ENCODE measurements around the gene TP53AIP1.

The TP53AIP1 gene, protein sequence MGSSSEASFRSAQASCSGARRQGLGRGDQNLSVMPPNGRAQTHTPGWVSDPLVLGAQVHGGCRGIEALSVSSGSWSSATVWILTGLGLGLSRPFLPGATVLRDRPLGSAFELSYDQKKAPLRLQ

GRCh38 chr11:128942817-128943427 is at the start of gene TP53AIP1:
Gene TP53AIP1 (minus strand): TSS chr11:128942871. CDS start chr11:128937818, 5,053 bp downstream.
- Histone ChIP-seq H3K27me3 (ENCODE audit: control insufficient read depth, insufficient read depth, low read length) (peaks cover 34% of the 10 kb centered on the region), H3K9me3 (ENCODE audit: control insufficient read depth, insufficient read depth, low read depth, low read length) (no peaks in the 10 kb centered on the region), H3K9ac (ENCODE audit: low read length) (no peak within 1 kb of the TSS), H3K36me3 (ENCODE audit: control insufficient read depth, insufficient read depth, low read length) (no peaks in the 10 kb centered on the region), H3K27ac (ENCODE audit: low read depth, low read length) (no peak within 1 kb of the TSS), H3K4me1 (ENCODE audit: control insufficient read depth, insufficient read depth, low read length) (no peaks in the 10 kb centered on the region; the same call in 1 of the 2 replicates), H3K4me3 (ENCODE audit: low read depth, low read length) (no peak within 1 kb of the TSS)

DNA sequence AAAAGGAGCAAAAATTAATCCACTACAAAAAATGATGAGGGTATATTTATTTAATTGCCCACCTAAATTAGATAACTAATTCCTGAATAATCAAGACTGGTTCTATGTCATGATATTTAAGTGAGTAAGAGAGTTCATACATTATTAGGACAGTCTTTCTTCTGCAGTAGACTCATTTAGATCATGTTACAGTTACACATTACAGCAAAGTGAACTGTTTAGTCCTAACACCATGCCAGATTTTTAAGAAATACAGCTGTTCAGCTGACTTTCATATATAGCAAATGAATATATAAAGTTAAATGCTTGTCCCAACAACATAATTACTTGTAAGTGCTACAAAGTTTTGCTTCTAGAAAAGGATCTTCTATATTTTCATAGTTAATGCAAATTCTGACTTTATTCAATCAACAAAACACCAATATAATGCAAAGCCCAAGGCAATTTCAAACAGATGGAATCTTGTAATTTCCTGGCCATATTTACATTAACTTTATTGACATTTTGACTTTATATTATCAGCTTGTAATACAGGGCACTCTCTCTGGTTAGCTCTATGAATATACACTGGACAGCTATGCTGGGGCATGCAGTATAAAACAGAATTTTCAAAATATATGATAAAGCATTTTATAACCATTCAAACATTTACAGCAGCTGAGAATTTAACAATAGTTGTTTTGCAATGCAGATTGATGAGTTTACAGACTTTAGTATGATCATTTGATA is 45.7 kb upstream of the TP53AIP1 start:
- H3K9ac ChIP-seq (ENCODE audit: low read length), result no peak overlapping the region
- H3K27me3 ChIP-seq (ENCODE audit: control insufficient read depth, insufficient read depth, low read length), result no peaks in the 10 kb centered on the region
- no peaks in the 10 kb centered on the region for H3K4me1 ChIP-seq (ENCODE audit: control insufficient read depth, insufficient read depth, low read length)
- H3K36me3 ChIP-seq (ENCODE audit: control insufficient read depth, insufficient read depth, low read length), result no peaks in the 10 kb centered on the region
- no peak overlapping the region for H3K27ac ChIP-seq (ENCODE audit: low read depth, low read length)
- no peaks in the 10 kb centered on the region for H3K9me3 ChIP-seq (ENCODE audit: control insufficient read depth, insufficient read depth, low read depth, low read length)
- H3K4me3 ChIP-seq (ENCODE audit: low read depth, low read length), result no peak overlapping the region

DNA sequence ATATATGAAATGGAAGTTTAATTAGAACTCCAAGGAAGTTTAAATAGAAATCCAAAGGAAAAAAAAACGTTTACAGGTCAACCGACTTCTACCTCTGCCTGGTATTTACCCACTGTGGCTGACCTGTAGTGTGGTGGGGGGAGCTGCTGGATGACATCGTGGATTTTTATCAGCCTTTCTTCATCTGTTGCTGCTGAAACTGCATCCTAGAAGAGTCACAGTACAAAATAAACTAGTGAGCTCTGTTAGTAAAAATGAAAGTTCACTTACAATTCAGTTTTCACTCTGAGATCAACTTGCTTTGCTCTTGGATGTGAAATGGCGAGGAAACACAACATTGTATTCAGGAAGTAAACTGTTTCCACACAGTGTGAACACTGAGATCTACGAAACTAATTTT is 43.2 kb upstream of the TP53AIP1 start:
- Histone ChIP-seq H3K4me3 (ENCODE audit: low read depth, low read length) (no peak overlapping the region), H3K4me1 (ENCODE audit: control insufficient read depth, insufficient read depth, low read length) (no peaks in the 10 kb centered on the region), H3K27me3 (ENCODE audit: control insufficient read depth, insufficient read depth, low read length) (no peaks in the 10 kb centered on the region), H3K9ac (ENCODE audit: low read length) (no peak overlapping the region), H3K36me3 (ENCODE audit: control insufficient read depth, insufficient read depth, low read length) (peaks cover 6% of the 10 kb centered on the region), H3K27ac (ENCODE audit: low read depth, low read length) (no peak overlapping the region), H3K9me3 (ENCODE audit: control insufficient read depth, insufficient read depth, low read depth, low read length) (no peaks in the 10 kb centered on the region)

- Histone ChIP-seq H3K36me3 (ENCODE audit: control insufficient read depth, insufficient read depth, low read length) (peaks cover 8% of the 10 kb centered on the region), H3K9me3 (ENCODE audit: control insufficient read depth, insufficient read depth, low read depth, low read length) (no peaks in the 10 kb centered on the region), H3K4me1 (ENCODE audit: control insufficient read depth, insufficient read depth, low read length) (no peaks in the 10 kb centered on the region), H3K27ac (ENCODE audit: low read depth, low read length) (no peak overlapping the region), H3K4me3 (ENCODE audit: low read depth, low read length) (no peak overlapping the region), H3K27me3 (ENCODE audit: control insufficient read depth, insufficient read depth, low read length) (no peaks in the 10 kb centered on the region), H3K9ac (ENCODE audit: low read length) (no peak overlapping the region)
Measured at GRCh38 chr11:128983023-128983422, 40.4 kb upstream of the TP53AIP1 start.

DNA sequence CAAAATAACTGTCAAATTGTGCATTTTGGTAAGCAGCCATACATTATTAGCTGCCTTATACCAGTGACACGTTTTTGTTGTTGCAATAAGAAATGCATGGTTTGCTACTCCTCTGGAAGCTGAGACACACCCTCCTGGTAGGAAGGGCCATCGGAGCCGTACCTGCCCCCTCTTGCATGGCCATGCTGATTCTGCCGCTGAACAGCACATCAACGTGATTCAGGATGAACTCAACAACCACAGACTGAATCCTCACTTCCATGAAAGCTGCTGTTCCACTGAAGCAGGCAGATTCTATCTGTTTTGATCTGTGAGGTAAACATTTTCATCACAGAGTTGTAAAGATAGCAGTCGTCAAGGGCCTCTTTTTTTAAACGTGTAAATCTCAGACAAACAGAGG is 38.6 kb upstream of the TP53AIP1 start:
- Histone ChIP-seq H3K27me3 (ENCODE audit: control insufficient read depth, insufficient read depth, low read length) (no peaks in the 10 kb centered on the region), H3K4me3 (ENCODE audit: low read depth, low read length) (no peak overlapping the region), H3K27ac (ENCODE audit: low read depth, low read length) (no peak overlapping the region), H3K36me3 (ENCODE audit: control insufficient read depth, insufficient read depth, low read length) (peaks cover 19% of the 10 kb centered on the region), H3K9me3 (ENCODE audit: control insufficient read depth, insufficient read depth, low read depth, low read length) (no peaks in the 10 kb centered on the region), H3K9ac (ENCODE audit: low read length) (no peak overlapping the region), H3K4me1 (ENCODE audit: control insufficient read depth, insufficient read depth, low read length) (no peaks in the 10 kb centered on the region)

DNA sequence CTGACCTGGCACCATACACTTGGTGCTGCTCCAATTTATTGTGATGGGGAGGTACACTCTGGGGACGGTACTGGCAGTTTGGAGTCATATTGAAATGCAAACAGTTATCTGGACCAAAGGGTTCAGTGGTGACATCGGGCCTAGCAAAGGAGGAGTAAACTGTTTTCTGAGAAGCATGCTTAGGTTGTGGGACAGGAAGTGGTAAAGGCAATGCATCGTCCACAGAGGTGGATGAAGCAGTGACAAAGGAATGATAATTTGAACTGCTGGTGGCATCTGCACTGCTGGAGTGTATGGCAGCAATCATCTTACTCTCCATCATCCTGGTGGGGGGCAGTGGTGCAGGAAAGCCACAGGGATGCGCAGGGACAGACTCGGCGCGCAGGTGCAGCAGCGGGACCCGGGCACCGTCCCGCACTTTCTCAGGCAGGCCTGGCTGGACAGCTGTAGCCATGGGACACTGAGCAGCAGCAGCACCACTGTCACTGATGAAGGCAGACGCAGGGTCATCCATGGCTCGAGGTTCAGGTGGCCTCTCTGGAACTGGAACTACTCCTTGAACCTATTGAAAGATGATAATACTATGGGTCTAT is 28.0 kb upstream of the TP53AIP1 start:
- Histone ChIP-seq H3K4me3 (ENCODE audit: low read depth, low read length) (no peak overlapping the region), H3K9ac (ENCODE audit: low read length) (no peak overlapping the region), H3K9me3 (ENCODE audit: control insufficient read depth, insufficient read depth, low read depth, low read length) (no peaks in the 10 kb centered on the region), H3K27me3 (ENCODE audit: control insufficient read depth, insufficient read depth, low read length) (no peaks in the 10 kb centered on the region), H3K4me1 (ENCODE audit: control insufficient read depth, insufficient read depth, low read length) (no peaks in the 10 kb centered on the region), H3K27ac (ENCODE audit: low read depth, low read length) (no peak overlapping the region), H3K36me3 (ENCODE audit: control insufficient read depth, insufficient read depth, low read length) (peaks cover 55% of the 10 kb centered on the region)

GRCh38 chr11:128968916-128969315 is 26.2 kb upstream of the TP53AIP1 start:
- H3K4me1 ChIP-seq (ENCODE audit: control insufficient read depth, insufficient read depth, low read length), result peaks cover 8% of the 10 kb centered on the region; the same call in 1 of the 2 replicates
- no peaks in the 10 kb centered on the region for H3K9me3 ChIP-seq (ENCODE audit: control insufficient read depth, insufficient read depth, low read depth, low read length)
- H3K27ac ChIP-seq (ENCODE audit: low read depth, low read length), result no peak overlapping the region

DNA sequence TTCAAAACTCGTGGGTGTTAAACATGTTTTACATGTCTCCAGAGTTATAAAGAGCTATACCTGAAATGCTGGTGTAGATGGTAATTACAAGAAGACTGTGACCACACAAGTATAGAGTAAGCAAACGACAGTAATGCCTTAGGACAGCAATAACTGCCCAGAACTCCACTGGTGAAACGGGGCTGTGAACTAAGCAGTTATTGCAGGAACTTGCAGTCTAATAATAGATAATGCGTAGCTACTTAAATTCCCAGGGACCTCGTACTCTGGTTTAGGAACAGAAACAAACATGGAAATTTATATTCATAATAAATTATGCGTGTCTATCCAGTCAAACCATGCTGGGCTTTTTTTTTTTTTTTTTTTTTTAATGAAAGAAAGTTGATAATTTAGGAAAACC is 24.9 kb upstream of the TP53AIP1 start:
- H3K27me3 ChIP-seq (ENCODE audit: control insufficient read depth, insufficient read depth, low read length), result no peaks in the 10 kb centered on the region
- H3K9ac ChIP-seq (ENCODE audit: low read length), result no peak overlapping the region
- peaks cover 30% of the 10 kb centered on the region for H3K36me3 ChIP-seq (ENCODE audit: control insufficient read depth, insufficient read depth, low read length)
- peaks cover 8% of the 10 kb centered on the region; the same call in 1 of the 2 replicates for H3K4me1 ChIP-seq (ENCODE audit: control insufficient read depth, insufficient read depth, low read length)
- no peak overlapping the region for H3K27ac ChIP-seq (ENCODE audit: low read depth, low read length)
- H3K9me3 ChIP-seq (ENCODE audit: control insufficient read depth, insufficient read depth, low read depth, low read length), result no peaks in the 10 kb centered on the region
- no peak overlapping the region for H3K4me3 ChIP-seq (ENCODE audit: low read depth, low read length)

More at GRCh38 chr11:128968916-128969315, 26.2 kb upstream of the TP53AIP1 start:
- Histone ChIP-seq H3K27me3 (ENCODE audit: control insufficient read depth, insufficient read depth, low read length) (no peaks in the 10 kb centered on the region), H3K36me3 (ENCODE audit: control insufficient read depth, insufficient read depth, low read length) (peaks cover 42% of the 10 kb centered on the region), H3K4me3 (ENCODE audit: low read depth, low read length) (no peak overlapping the region), H3K9ac (ENCODE audit: low read length) (no peak overlapping the region)

GRCh38 chr11:128965485-128965884 is 22.8 kb upstream of the TP53AIP1 start:
- H3K27ac ChIP-seq (ENCODE audit: low read depth, low read length), result no peak overlapping the region
- no peak overlapping the region for H3K9ac ChIP-seq (ENCODE audit: low read length)
- no peaks in the 10 kb centered on the region for H3K27me3 ChIP-seq (ENCODE audit: control insufficient read depth, insufficient read depth, low read length)
- H3K4me3 ChIP-seq (ENCODE audit: low read depth, low read length), result no peak overlapping the region
- no peaks in the 10 kb centered on the region for H3K9me3 ChIP-seq (ENCODE audit: control insufficient read depth, insufficient read depth, low read depth, low read length)
- peaks cover 8% of the 10 kb centered on the region; the same call in 1 of the 2 replicates for H3K4me1 ChIP-seq (ENCODE audit: control insufficient read depth, insufficient read depth, low read length)
- H3K36me3 ChIP-seq (ENCODE audit: control insufficient read depth, insufficient read depth, low read length), result peaks cover 17% of the 10 kb centered on the region

DNA sequence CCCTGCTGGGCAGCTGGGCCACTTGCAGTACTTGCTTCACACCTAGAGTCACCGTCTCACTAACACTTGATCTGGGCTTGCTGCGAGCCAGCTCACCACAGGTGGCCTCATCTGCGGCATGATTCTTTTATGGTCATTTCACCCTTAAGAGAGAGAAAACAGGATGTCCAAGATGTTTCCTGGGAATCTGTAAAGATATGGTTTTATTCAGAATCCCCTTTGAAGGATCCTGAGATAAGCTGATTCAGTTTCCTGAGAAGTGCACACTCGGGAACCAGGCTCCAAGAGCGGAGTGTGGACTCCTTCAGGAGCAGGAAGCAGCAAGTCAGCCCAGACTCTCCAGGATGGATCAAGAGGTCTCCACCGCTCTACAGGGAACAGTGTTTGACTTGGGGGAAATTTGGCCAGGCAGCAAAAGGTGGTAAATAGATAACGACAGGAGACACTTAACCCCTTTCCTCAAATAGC is 21.8 kb upstream of the TP53AIP1 start:
- H3K4me3 ChIP-seq (ENCODE audit: low read depth, low read length), result no peak overlapping the region
- peak overlapping the region; percentile 23; the same call in 1 of the 2 replicates for H3K27ac ChIP-seq (ENCODE audit: low read depth, low read length)
- H3K36me3 ChIP-seq (ENCODE audit: control insufficient read depth, insufficient read depth, low read length), result peaks cover 7% of the 10 kb centered on the region
- H3K9ac ChIP-seq (ENCODE audit: low read length), result no peak overlapping the region
- H3K27me3 ChIP-seq (ENCODE audit: control insufficient read depth, insufficient read depth, low read length), result no peaks in the 10 kb centered on the region
- H3K9me3 ChIP-seq (ENCODE audit: control insufficient read depth, insufficient read depth, low read depth, low read length), result no peaks in the 10 kb centered on the region
- peaks cover 8% of the 10 kb centered on the region; the same call in 1 of the 2 replicates for H3K4me1 ChIP-seq (ENCODE audit: control insufficient read depth, insufficient read depth, low read length)

Measured in HUES6 (cell line).